ENCODE results near the gene ADAMTS3.

ADAMTS3 gene

DNA sequence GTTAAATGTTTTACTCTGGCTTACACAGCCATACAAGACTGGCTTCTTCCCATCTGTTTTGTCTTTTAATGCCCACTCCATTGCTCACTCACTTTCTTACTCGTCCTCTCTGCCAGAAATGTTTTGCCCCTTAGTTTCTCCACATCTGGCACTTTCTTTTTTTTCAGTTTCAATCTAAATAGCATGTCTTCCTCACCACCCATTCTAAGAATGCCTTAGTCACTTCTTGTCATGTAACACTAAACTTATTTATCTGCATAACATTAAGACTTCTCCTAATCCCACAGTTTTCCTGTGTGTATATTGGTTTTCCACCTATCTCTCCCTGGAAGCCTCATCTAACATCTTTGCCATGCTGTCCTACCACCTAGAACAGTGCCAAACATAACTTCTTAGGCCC, 119.3 kb downstream of the ADAMTS3 start:
- Histone ChIP-seq H3K4ac (ENCODE audit: low read depth in 1 of 2, low read length in 2 of 2) (no peak overlapping the region), H3K27ac (ENCODE audit: low read length, poor library complexity, severe bottlenecking) (no peak overlapping the region), H2BK5ac (ENCODE audit: low read depth, low read length, poor library complexity, severe bottlenecking) (no peak overlapping the region), H2AFZ (ENCODE audit: low read depth, low read length) (no peak overlapping the region), H3K36me3 (ENCODE audit: control insufficient read depth in 1 of 2, insufficient read depth in 2 of 2, low read depth in 1 of 2, low read length in 2 of 2) (no peaks in the 10 kb centered on the region), H3K4me2 (ENCODE audit: low read length, poor library complexity, severe bottlenecking) (no peak overlapping the region), H2AK5ac (ENCODE audit: low read length, severe bottlenecking) (no peak overlapping the region), H3K4me1 (ENCODE audit: control insufficient read depth, insufficient read depth, low read depth, low read length) (no peaks in the 10 kb centered on the region), H4K8ac (ENCODE audit: low read length) (no peak overlapping the region), H3K9me3 (ENCODE audit: control insufficient read depth, low read length) (no peaks in the 10 kb centered on the region), H3K9ac (ENCODE audit: low read length) (no peak overlapping the region), H3K27me3 (ENCODE audit: control insufficient read depth in 1 of 2, insufficient read depth in 1 of 2, low read length in 2 of 2) (no peaks in the 10 kb centered on the region), H2BK12ac (ENCODE audit: low read length in 2 of 2) (no peak overlapping the region), H3K14ac (ENCODE audit: low read length in 2 of 2) (no peak overlapping the region), H2BK120ac (ENCODE audit: low read depth, low read length) (no peak overlapping the region), H2BK15ac (ENCODE audit: low read depth, poor library complexity, severe bottlenecking) (no peak overlapping the region), H3K23ac (ENCODE audit: low read length in 2 of 2) (no peak overlapping the region), H3K79me1 (replicated peaks; ENCODE audit: low read length, poor library complexity, severe bottlenecking) (peaks cover 5% of the 10 kb centered on the region), H3K4me3 (ENCODE audit: insufficient read depth in 1 of 2, low read depth in 1 of 2, low read length in 2 of 2) (no peak overlapping the region), H4K91ac (ENCODE audit: low read length) (no peak overlapping the region), H3K18ac (ENCODE audit: low read depth in 1 of 2, low read length in 2 of 2) (no peak overlapping the region)
- no peak for DNase-seq
- WGBS = 71% methylated on average over 1 of the region's 1 CpG

DNA sequence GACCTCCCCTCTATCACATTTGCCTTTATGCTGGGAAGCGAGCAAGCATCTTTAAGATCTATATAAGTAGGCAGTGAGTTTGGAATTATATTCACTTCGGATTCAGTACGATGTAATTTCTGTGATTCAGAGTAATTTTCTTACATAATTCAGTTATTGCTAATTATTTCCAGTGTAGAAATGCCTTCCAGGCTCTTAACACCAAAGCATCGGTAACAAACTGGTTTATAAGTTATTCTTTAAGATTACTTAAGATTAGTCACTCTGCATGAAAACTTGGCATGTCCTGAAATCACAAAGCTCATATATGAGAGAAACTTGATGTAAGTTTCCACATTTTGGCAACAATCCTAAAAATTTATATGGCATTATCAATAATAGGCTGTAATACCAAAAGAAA, 120.8 kb downstream of the ADAMTS3 start:
- H4K8ac ChIP-seq (ENCODE audit: low read length) = no peak overlapping the region
- 100% methylated on average over 1 of the region's 4 CpGs for WGBS

DNA sequence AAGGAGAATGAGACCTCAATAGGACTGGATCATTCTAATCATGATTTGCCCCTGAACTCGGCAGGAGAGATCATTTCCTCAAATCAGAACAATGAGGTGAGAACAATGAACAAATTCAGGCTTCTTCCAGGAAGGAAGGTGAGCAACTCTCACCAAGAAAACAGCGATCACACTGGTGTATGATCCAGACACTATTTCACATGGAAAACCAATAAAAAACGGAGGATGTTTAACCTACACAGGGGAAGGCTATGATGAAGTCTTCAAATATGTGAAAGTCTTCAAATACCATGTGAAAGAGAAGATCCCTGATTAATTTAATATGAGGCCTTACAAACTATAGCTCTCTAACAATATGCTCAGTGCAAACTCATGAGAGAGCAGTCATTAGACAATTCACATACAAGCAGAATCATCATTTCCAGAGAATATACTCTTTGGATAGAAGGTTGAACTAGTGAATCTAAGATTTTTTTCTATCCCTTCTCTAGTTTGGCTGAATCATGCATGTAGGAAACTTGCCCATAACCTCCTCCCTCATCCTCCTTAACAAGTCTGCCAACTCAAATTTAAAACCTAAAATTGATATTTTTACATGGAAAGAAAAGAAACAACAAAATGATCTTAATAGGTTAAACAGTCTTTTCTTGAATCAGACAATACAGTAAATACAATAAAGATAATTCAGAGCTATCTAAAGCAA, 122.5 kb downstream of the ADAMTS3 start:
- H2AK5ac ChIP-seq (ENCODE audit: low read length, severe bottlenecking) = no peak overlapping the region
- no peak overlapping the region for H3K4me2 ChIP-seq (ENCODE audit: low read length, poor library complexity, severe bottlenecking)
- peaks cover 5% of the 10 kb centered on the region for H3K79me1 ChIP-seq (replicated peaks; ENCODE audit: low read length, poor library complexity, severe bottlenecking)
- no peak overlapping the region for H3K4ac ChIP-seq (ENCODE audit: low read depth in 1 of 2, low read length in 2 of 2)
- H3K36me3 ChIP-seq (ENCODE audit: control insufficient read depth in 1 of 2, insufficient read depth in 2 of 2, low read depth in 1 of 2, low read length in 2 of 2) = no peaks in the 10 kb centered on the region
- 85% methylated on average over 1 of the region's 3 CpGs for WGBS
- H3K9ac ChIP-seq (ENCODE audit: low read length) = peak overlapping the region; percentile 3
- no peak overlapping the region for H2BK12ac ChIP-seq (ENCODE audit: low read length in 2 of 2)
- no peaks in the 10 kb centered on the region for H3K9me3 ChIP-seq (ENCODE audit: control insufficient read depth, low read length)
- H3K14ac ChIP-seq (ENCODE audit: low read length in 2 of 2) = no peak overlapping the region
- H3K4me1 ChIP-seq (ENCODE audit: control insufficient read depth, insufficient read depth, low read depth, low read length) = no peaks in the 10 kb centered on the region
- no peak overlapping the region for H4K91ac ChIP-seq (ENCODE audit: low read length)
- no peak overlapping the region for H2BK120ac ChIP-seq (ENCODE audit: low read depth, low read length)
- DNase-seq = no peak
- H2AFZ ChIP-seq (ENCODE audit: low read depth, low read length) = no peak overlapping the region
- H3K27me3 ChIP-seq (ENCODE audit: control insufficient read depth in 1 of 2, insufficient read depth in 1 of 2, low read length in 2 of 2) = no peaks in the 10 kb centered on the region
- H3K18ac ChIP-seq (ENCODE audit: low read depth in 1 of 2, low read length in 2 of 2) = no peak overlapping the region
- no peak overlapping the region for H2BK5ac ChIP-seq (ENCODE audit: low read depth, low read length, poor library complexity, severe bottlenecking)
- H3K27ac ChIP-seq (ENCODE audit: low read length, poor library complexity, severe bottlenecking) = no peak overlapping the region
- H3K4me3 ChIP-seq (ENCODE audit: insufficient read depth in 1 of 2, low read depth in 1 of 2, low read length in 2 of 2) = no peak overlapping the region
- H4K8ac ChIP-seq (ENCODE audit: low read length) = no peak overlapping the region
- no peak overlapping the region for H3K23ac ChIP-seq (ENCODE audit: low read length in 2 of 2)
- no peak overlapping the region for H2BK15ac ChIP-seq (ENCODE audit: low read depth, poor library complexity, severe bottlenecking)

More for the DNA sequence above, 120.8 kb downstream of the ADAMTS3 start:
- Histone ChIP-seq H3K79me1 (replicated peaks; ENCODE audit: low read length, poor library complexity, severe bottlenecking) (peaks cover 5% of the 10 kb centered on the region), H2AK5ac (ENCODE audit: low read length, severe bottlenecking) (no peak overlapping the region), H3K9me3 (ENCODE audit: control insufficient read depth, low read length) (no peaks in the 10 kb centered on the region), H2AFZ (ENCODE audit: low read depth, low read length) (no peak overlapping the region), H2BK5ac (ENCODE audit: low read depth, low read length, poor library complexity, severe bottlenecking) (no peak overlapping the region), H4K91ac (ENCODE audit: low read length) (no peak overlapping the region), H2BK15ac (ENCODE audit: low read depth, poor library complexity, severe bottlenecking) (no peak overlapping the region), H3K36me3 (ENCODE audit: control insufficient read depth in 1 of 2, insufficient read depth in 2 of 2, low read depth in 1 of 2, low read length in 2 of 2) (no peaks in the 10 kb centered on the region), H2BK12ac (ENCODE audit: low read length in 2 of 2) (no peak overlapping the region), H3K27me3 (ENCODE audit: control insufficient read depth in 1 of 2, insufficient read depth in 1 of 2, low read length in 2 of 2) (no peaks in the 10 kb centered on the region), H2BK120ac (ENCODE audit: low read depth, low read length) (no peak overlapping the region), H3K4me1 (ENCODE audit: control insufficient read depth, insufficient read depth, low read depth, low read length) (no peaks in the 10 kb centered on the region), H3K18ac (ENCODE audit: low read depth in 1 of 2, low read length in 2 of 2) (no peak overlapping the region), H3K4me2 (ENCODE audit: low read length, poor library complexity, severe bottlenecking) (no peak overlapping the region), H3K27ac (ENCODE audit: low read length, poor library complexity, severe bottlenecking) (no peak overlapping the region), H3K14ac (ENCODE audit: low read length in 2 of 2) (no peak overlapping the region), H3K23ac (ENCODE audit: low read length in 2 of 2) (no peak overlapping the region), H3K4me3 (ENCODE audit: insufficient read depth in 1 of 2, low read depth in 1 of 2, low read length in 2 of 2) (no peak overlapping the region), H3K4ac (ENCODE audit: low read depth in 1 of 2, low read length in 2 of 2) (no peak overlapping the region), H3K9ac (ENCODE audit: low read length) (no peak overlapping the region)
- no peak for DNase-seq

DNA sequence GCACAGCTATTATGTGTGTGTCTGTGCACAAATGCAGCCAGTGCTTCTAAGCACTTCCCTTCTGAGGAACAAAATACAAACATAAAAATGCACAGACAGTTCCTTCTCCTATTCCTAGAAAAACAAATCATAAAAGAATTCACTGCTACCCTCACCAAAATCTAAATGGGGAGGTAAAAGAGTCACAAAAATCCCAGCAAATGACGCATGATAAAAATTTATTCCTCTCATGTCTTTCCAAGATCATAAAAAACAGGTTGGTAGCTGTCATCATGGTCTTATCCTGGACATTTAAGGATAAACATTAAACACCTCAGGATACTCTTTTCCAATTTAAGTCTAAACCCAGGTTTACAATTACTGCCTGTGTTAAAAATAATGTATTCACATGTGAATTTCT, 124.9 kb downstream of the ADAMTS3 start:
- no peaks in the 10 kb centered on the region for H3K4me1 ChIP-seq (ENCODE audit: control insufficient read depth, insufficient read depth, low read depth, low read length)
- no peak overlapping the region for H3K18ac ChIP-seq (ENCODE audit: low read depth in 1 of 2, low read length in 2 of 2)
- H4K8ac ChIP-seq (ENCODE audit: low read length) = no peak overlapping the region
- H2AK5ac ChIP-seq (ENCODE audit: low read length, severe bottlenecking) = no peak overlapping the region
- DNase-seq = no peak
- no peak overlapping the region for H4K91ac ChIP-seq (ENCODE audit: low read length)
- no peak overlapping the region for H2BK5ac ChIP-seq (ENCODE audit: low read depth, low read length, poor library complexity, severe bottlenecking)
- H3K4me3 ChIP-seq (ENCODE audit: insufficient read depth in 1 of 2, low read depth in 1 of 2, low read length in 2 of 2) = no peak overlapping the region
- H2BK15ac ChIP-seq (ENCODE audit: low read depth, poor library complexity, severe bottlenecking) = no peak overlapping the region
- peaks cover 5% of the 10 kb centered on the region for H3K79me1 ChIP-seq (replicated peaks; ENCODE audit: low read length, poor library complexity, severe bottlenecking)
- no peak overlapping the region for H2AFZ ChIP-seq (ENCODE audit: low read depth, low read length)
- H3K36me3 ChIP-seq (ENCODE audit: control insufficient read depth in 1 of 2, insufficient read depth in 2 of 2, low read depth in 1 of 2, low read length in 2 of 2) = no peaks in the 10 kb centered on the region
- H3K9ac ChIP-seq (ENCODE audit: low read length) = no peak overlapping the region
- no peak overlapping the region for H3K23ac ChIP-seq (ENCODE audit: low read length in 2 of 2)
- no peak overlapping the region for H3K4me2 ChIP-seq (ENCODE audit: low read length, poor library complexity, severe bottlenecking)
- 87% methylated on average over 1 of the region's 1 CpG for WGBS
- H2BK12ac ChIP-seq (ENCODE audit: low read length in 2 of 2) = no peak overlapping the region
- no peaks in the 10 kb centered on the region for H3K9me3 ChIP-seq (ENCODE audit: control insufficient read depth, low read length)
- no peaks in the 10 kb centered on the region for H3K27me3 ChIP-seq (ENCODE audit: control insufficient read depth in 1 of 2, insufficient read depth in 1 of 2, low read length in 2 of 2)
- H3K14ac ChIP-seq (ENCODE audit: low read length in 2 of 2) = no peak overlapping the region
- H2BK120ac ChIP-seq (ENCODE audit: low read depth, low read length) = no peak overlapping the region
- no peak overlapping the region for H3K27ac ChIP-seq (ENCODE audit: low read length, poor library complexity, severe bottlenecking)
- no peak overlapping the region for H3K4ac ChIP-seq (ENCODE audit: low read depth in 1 of 2, low read length in 2 of 2)
